ENCODE measurements around the gene RABAC1. TPM values are rescaled to one million over a fixed set of nuclear protein-coding genes. Genes with fewer than 3 reads are reported as not detected.
A peak's percentile ranks its signal among the peaks of the same experiment; 100 is the strongest.

The RABAC1 gene
- total RNA-seq, 3 donors from 2014 or later (not counting 1 experiment from before 2014, with no cell fraction given) = 76.8 to 100.0 (median 78.4) TPM

- H3K36me3 ChIP-seq (ENCODE audit: control insufficient read depth, insufficient read depth, low read length) = peaks cover 40% of the 10 kb centered on the region
- ATAC-seq = no peak
- Mint-ChIP-seq H3K4me3 (no peak overlapping the region), H3K4me1 (peaks cover 32 to 44% of the 10 kb centered on the region in 2 donors), H3K36me3 (no peaks in the 10 kb centered on the region), H3K9me3 (no peaks in the 10 kb centered on the region), H3K27me3 (ENCODE audit: low read depth in 2 of 2) (peaks cover 0 to 12% of the 10 kb centered on the region in 2 donors), H3K27ac (peak overlapping the region; percentile 45 to 65)
- no peak for DNase-seq
- WGBS (ENCODE audit: insufficient coverage) = 91% methylated on average over 11 of the region's 11 CpGs
- H3K4me1 ChIP-seq (ENCODE audit: control insufficient read depth, insufficient read depth, low read length) = peaks cover 41% of the 10 kb centered on the region
- H3K9me3 ChIP-seq (ENCODE audit: control insufficient read depth, insufficient read depth, low read length) = no peaks in the 10 kb centered on the region
- intact Hi-C loops (cut with micrococcal nuclease) = no loop called here
- H3K4me3 ChIP-seq (ENCODE audit: low read length) = no peak overlapping the region
- no peak for TF ChIP-seq CTCF (IDR thresholded peaks at IDR 0.05)
- peaks cover 16% of the 10 kb centered on the region for H3K27me3 ChIP-seq (ENCODE audit: control insufficient read depth, insufficient read depth, low read length)
- no peak overlapping the region for H3K27ac ChIP-seq (ENCODE audit: low read length)
Measured at GRCh38 chr19:41908724-41909464, 50.2 kb downstream of the RABAC1 start.

- peaks cover 48% of the 10 kb centered on the region for H3K36me3 ChIP-seq (ENCODE audit: control insufficient read depth, insufficient read depth, low read length)
- WGBS (ENCODE audit: insufficient coverage) = 92% methylated on average over 24 of the region's 25 CpGs
- no peaks in the 10 kb centered on the region for H3K9me3 ChIP-seq (ENCODE audit: control insufficient read depth, insufficient read depth, low read length)
- no peak for DNase-seq
- peaks cover 10% of the 10 kb centered on the region for H3K27me3 ChIP-seq (ENCODE audit: control insufficient read depth, insufficient read depth, low read length)
- Mint-ChIP-seq H3K27me3 (ENCODE audit: low read depth in 2 of 2) (peaks cover 0 to 7% of the 10 kb centered on the region in 2 donors), H3K4me1 (peaks cover 32 to 49% of the 10 kb centered on the region in 2 donors), H3K36me3 (no peaks in the 10 kb centered on the region), H3K9me3 (no peaks in the 10 kb centered on the region), H3K27ac (no peak overlapping the region), H3K4me3 (no peak overlapping the region)
- no peak overlapping the region for H3K27ac ChIP-seq (ENCODE audit: low read length)
- intact Hi-C loops (cut with micrococcal nuclease) = no loop called here
- H3K4me1 ChIP-seq (ENCODE audit: control insufficient read depth, insufficient read depth, low read length) = peaks cover 41% of the 10 kb centered on the region
- H3K4me3 ChIP-seq (ENCODE audit: low read length) = no peak overlapping the region
- TF ChIP-seq CTCF (IDR thresholded peaks at IDR 0.05) = no peak
- ATAC-seq = no peak
Measured at GRCh38 chr19:41907994-41908615, 51.0 kb downstream of the RABAC1 start.

GRCh38 chr19:41906916-41907680, 52.0 kb downstream of the RABAC1 start:
- peak in 1 of 3 donors; percentile 22 for ATAC-seq
- intact Hi-C loops (cut with micrococcal nuclease) = no loop called here
- H3K9me3 Mint-ChIP-seq = no peaks in the 10 kb centered on the region
- H3K27ac Mint-ChIP-seq = peak overlapping the region; percentile 9 to 51
- H3K4me1 Mint-ChIP-seq = peaks cover 27 to 49% of the 10 kb centered on the region in 2 donors
- TF ChIP-seq CTCF (IDR thresholded peaks at IDR 0.05) = no peak
- Histone ChIP-seq H3K4me1 (ENCODE audit: control insufficient read depth, insufficient read depth, low read length) (peaks cover 39% of the 10 kb centered on the region), H3K27me3 (ENCODE audit: control insufficient read depth, insufficient read depth, low read length) (peaks cover 2% of the 10 kb centered on the region), H3K4me3 (ENCODE audit: low read length) (no peak overlapping the region), H3K9me3 (ENCODE audit: control insufficient read depth, insufficient read depth, low read length) (no peaks in the 10 kb centered on the region), H3K27ac (ENCODE audit: low read length) (no peak overlapping the region), H3K36me3 (ENCODE audit: control insufficient read depth, insufficient read depth, low read length) (peaks cover 58% of the 10 kb centered on the region)
- no peaks in the 10 kb centered on the region for H3K36me3 Mint-ChIP-seq
- no peak overlapping the region for H3K4me3 Mint-ChIP-seq
- no peak for DNase-seq
- H3K27me3 Mint-ChIP-seq (ENCODE audit: low read depth in 2 of 2) = no peaks in the 10 kb centered on the region
- 83% methylated on average over 18 of the region's 21 CpGs for WGBS (ENCODE audit: insufficient coverage)

Other genes starting within 250 kb of the RABAC1 start
- not detected for gene CEACAM6, start 203.8 kb downstream of the RABAC1 start, total RNA-seq
- gene CEACAM3, start 162.7 kb downstream of the RABAC1 start, total RNA-seq = 1 to 10 TPM in 2 of 3 donors, not detected in 1; 1.3 to 1.7 TPM
- not detected for gene LYPD4, start 114.6 kb downstream of the RABAC1 start, total RNA-seq
- not detected for gene DMRTC2, start 114.3 kb downstream of the RABAC1 start, total RNA-seq
- 1,000 to 10,000 TPM; 1,358 to 1,814 (median 1,709) TPM for gene RPS19, start 99.1 kb downstream of the RABAC1 start, total RNA-seq
- 10 to 100 TPM in 1 of 3 donors, 1 to 10 TPM in 2; 5.6 to 35.5 (median 6.0) TPM for gene CD79A, start 82.0 kb downstream of the RABAC1 start, total RNA-seq
- 1,000 to 10,000 TPM; 1,177 to 1,409 (median 1,354) TPM for gene ARHGEF1, start 76.1 kb downstream of the RABAC1 start, total RNA-seq
- 1 to 10 TPM; 1.1 to 2.1 (median 1.5) TPM for gene ERFL, start 30.9 kb downstream of the RABAC1 start, total RNA-seq
- gene ATP1A3, start 34.9 kb upstream of the RABAC1 start, total RNA-seq = 10 to 100 TPM; 13.5 to 18.2 (median 14.0) TPM
- gene GRIK5, start 110.9 kb upstream of the RABAC1 start, total RNA-seq = 1 to 10 TPM in 1 of 3 donors, under 1 TPM in 1, not detected in 1; 0.31 to 2.1 TPM
- gene ZNF574, start 116.8 kb upstream of the RABAC1 start, total RNA-seq = 10 to 100 TPM; 21.6 to 23.7 (median 23.1) TPM
- gene POU2F2, start 173.1 kb upstream of the RABAC1 start, total RNA-seq = 10 to 100 TPM; 27.3 to 40.8 (median 29.3) TPM